HK-2 (cell line): ENCODE measurements around the gene ZNF296.

Experiments
- DNase-seq: peaks from one replicate; pipeline ENCODE4 v3.0.0-alpha.2; 2018; ENCODE audit not compliant: unreplicated experiment

The ZNF296 gene

DNA sequence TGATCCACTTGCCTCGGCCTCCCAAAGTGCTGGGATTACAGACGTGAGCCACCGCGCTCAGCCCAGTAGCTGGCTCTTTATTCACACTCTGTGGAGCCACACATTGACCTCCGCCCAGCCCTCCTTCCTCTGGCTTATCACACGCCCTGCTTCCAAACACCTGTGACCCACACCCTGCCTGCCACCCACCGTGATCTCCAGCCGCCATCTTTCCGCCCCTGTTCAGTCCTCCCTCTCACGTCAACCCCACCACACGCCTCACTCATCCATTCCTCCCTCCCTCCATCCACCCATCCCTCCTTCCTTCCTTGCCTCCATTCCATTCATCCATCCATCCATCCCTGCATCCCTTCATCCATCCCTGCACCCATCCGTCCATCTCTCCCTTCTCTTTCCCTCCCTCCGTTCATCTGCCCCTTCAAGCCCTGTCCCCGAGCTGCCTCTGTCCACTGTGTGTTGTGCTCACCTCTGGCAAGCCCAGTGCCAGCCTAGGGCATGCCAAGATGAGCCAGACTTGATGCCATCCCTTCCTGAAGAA is 17.6 kb downstream of the ZNF296 start:
- no peak for DNase-seq

DNA sequence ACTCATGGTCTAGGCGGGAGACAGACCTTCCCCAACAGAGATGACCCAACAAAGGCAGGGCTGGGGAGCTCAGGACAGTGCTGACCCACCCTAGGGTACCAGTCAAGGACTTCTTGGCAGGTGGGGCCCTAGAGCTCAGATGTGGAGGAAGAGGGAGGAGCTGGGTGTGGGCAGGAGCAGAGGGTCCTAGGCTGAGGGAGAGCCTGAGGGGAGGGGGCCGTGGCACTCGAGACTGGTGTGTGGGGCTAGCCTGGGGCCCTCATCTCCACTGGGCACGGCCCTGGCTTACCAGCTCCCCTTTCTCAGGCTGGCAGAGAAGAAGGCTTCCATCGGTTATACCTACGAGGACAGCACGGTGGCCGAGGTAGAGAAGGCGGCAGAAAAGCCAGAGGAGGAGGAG is 18.8 kb downstream of the ZNF296 start:
- no peak for DNase-seq

DNA sequence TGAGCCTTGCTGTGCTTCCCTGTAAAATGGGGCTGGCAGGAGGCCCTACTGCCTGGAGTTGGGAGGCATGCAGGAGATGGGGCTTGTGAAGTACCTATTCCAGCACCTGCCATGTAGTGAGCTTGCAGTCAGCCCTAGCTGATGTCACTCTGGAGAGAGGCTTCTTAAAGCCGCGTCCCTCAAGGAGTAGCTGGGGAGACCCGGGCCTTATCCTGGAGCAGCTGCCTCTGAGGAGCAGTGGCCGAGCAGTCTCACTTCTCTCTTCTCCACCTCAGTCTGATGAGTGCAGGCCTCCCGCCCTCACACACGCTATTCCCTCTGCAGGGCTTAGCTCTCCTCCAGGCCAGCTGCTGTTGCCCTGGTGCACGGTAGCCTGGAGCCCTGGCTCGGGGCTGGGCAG is 19.4 kb downstream of the ZNF296 start:
- no peak for DNase-seq

DNA sequence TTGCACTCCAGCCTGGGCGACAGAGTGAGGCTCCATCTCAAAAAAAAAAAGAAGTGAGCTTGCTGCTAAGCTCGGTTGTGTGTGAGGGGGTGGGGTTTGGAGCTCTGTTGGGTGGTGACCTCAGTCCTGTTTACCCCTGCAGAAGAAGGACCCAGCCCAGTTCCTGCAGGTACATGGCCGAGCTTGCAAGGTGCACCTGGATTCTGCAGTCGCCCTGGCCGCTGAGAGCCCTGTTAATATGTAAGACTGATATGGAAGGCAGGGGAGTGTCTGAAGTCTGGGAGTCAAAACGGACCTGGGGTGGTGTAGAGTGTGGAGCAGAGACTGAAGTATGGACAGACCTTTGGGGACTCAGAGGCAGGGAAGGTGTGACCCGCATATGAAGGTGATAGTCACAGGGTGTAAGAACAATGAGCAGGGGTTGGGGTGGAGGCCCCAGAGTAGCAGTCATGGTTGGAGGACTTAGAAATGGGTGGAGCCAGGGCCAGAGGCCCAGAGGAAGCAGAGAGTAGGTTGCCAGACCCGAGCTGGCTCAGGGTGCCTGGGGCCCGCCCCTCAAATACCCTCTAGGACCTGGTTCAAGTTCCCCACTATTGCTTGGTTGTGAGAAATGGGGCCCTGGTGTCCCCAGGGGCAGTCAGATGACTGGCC is 24.2 kb downstream of the ZNF296 start:
- DNase-seq = no peak

DNA sequence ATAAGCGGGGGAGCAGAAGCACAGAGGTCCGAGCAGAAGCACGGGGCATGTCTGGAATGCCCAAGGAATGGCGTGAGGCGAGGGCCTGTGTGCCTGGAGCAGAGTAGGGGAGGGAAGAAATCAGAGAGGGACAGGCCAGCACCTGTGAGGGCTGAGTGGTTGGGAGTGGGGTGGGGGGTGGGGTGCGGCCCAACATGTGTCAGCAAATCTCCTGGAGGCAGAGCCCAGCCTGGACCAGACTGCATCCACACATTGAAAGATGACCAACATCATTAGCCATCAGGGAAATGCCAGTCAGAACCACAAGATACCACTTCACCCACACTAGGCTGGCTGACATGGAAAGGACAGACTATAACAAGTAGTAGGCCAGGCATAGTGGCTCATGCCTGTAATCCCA is 26.2 kb downstream of the ZNF296 start:
- no peak for DNase-seq

DNA sequence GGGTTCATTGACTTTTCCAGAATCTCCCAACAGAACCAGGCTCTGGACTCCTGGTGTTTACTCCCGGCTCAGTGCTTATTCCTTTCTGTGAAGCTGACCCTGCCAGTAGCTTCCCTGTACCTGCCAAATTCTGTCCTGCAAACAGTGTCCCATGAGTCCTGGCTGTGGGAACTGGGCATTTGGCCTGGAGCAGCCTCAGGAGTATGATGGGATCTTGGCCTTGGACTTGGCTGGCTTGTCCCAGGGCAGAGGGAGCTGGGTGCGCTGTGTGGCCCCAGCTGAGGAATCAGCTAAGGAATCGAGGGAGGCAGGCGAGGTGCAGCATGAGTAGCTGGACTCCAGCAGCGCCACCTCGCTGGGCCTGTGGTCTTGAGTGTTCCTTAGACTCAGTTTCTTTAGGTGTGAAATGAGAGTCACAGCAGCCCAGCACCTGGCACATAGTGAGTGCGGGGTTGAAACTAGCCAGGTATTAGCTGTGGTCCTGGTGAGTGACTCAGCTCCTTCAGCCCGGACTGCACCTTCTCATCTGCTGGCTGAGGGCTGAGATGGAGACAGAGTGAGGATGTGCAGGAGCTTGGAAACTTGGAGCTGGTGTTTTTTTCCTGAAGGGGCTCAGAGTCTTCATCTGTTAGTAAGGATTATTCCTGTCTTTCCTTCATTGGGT is 27.1 kb downstream of the ZNF296 start:
- DNase-seq = no peak

DNA sequence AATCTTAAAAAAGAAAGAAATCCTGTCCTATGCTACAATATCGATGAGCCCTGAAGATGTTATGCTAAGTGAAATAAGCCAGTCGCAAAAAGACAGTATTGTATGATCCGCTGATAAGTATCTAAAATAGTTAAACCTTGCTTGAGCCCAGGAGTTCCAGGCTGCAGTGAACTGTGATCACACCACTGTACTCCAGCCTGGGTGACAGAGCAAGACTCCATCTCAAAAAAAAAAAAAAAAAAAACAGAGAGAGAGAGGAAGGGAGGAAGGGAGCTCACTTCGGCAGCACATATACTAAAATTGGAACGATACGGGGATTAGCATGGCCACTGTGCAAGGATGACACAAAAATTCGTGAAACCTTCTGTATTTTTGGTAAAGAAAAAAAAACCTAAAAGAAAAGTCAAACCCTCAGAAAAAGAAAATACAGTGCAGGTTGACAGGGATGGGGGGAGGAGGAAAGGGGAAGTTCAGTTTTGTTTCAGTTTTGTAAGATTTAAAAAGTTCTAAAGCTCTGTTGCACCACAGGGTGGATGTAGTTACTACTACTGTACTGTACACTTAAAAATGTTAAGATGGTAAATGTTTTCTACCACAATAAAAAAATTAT is 29.0 kb downstream of the ZNF296 start:
- no peak for DNase-seq

DNA sequence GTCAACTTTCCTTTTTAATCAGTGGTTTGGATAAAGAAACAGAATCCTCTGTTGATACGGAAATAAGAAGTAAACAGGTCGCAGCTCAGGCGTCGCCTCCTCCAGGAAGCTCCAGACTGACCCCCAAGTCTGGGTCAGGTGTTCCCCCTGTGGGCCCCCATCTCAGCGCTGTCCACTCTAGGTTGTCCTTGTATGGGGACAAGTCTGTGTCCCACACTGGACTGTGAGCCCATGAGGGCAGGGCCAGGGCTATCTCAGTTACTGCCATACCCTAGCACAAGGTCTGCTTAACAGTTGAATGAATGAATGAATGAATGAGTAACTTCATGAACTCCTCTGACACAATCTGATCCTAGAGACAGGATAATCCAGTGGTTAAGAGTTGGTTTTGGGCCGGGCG is 29.9 kb downstream of the ZNF296 start:
- no peak for DNase-seq

DNA sequence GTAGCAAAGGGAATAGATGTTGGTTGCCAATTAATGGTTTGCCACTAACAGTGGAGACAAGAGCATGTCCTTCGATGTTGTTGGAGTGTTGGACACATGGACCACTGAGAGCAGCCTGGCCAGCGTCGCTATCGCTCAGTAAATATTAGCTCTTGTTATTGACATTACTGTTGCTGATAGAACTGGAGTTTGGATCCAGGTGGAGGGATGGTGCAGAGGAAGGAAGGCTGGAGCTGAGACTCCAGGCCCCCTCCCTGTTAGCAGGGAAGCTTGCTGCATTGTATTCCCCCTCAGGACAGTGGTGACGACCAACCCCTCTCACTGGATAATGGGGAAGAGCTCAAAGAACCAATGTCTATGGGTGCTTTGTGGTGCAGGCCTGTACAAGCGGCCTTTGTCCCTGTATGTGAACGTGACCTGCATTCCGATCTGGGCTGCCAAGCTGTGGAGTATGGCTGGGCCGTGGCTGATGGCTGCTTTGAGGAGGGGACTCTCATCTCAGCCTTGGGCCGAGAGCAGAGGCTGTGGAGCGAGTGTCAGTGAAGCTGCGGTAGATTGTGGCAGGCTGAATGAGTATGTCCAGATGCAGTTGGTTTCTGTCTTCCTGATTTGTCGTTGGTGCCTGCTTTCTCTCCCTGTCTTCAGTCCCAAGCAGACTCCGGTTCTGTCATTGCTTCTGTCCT is 30.5 kb downstream of the ZNF296 start:
- no peak for DNase-seq

DNA sequence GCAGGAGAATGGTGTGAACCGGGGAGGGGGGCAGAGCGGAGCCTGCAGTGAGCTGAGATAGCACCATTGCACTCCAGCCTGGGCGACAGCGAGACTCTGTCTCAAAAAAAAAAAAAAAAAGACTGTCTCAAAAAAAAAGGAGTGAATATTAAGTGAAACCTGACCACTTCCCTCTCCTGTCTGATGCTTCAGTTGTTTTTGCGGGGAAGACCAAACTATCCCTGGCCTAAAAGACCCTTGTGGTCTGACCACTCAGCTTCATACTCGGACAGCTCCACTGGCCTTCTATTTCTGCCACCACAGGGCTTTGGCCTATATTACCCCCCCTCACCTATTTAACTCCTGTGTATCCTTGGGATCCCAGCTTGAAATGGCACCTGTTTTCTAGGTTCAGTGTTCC is 35.2 kb downstream of the ZNF296 start:
- DNase-seq = no peak

DNA sequence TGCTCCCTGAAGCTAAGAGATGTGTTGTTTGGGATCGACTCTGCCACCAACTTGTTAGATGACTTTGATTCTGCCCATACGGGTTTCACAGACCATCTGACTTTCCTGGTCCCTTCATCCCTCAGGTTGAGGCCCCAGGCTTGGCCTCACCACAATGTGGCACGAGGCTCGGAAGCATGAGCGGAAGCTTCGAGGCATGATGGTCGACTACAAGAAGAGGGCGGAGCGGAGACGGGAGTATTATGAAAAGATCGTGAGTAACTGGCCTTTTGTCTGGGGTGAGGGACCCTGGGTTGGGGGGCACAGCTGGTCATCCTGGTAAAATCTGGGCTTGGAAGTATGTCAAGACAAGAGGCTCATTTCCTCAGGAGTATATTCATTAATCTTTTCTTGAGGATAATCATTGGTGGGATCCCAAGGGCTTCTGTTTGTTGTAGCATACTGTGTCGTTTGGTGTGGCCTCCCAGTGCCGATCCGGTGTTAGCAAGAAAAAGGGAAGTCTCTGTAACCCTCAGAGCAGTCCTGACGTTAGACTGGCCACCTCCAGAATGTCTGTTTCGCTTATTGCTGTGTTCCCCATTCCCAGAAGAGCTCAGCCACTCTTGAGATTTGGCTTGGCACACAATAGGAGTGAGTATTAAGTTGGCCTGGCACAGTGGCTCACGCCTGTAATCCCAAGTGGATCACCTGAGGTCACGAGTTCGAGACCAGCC is 36.1 kb downstream of the ZNF296 start:
- no peak for DNase-seq

DNA sequence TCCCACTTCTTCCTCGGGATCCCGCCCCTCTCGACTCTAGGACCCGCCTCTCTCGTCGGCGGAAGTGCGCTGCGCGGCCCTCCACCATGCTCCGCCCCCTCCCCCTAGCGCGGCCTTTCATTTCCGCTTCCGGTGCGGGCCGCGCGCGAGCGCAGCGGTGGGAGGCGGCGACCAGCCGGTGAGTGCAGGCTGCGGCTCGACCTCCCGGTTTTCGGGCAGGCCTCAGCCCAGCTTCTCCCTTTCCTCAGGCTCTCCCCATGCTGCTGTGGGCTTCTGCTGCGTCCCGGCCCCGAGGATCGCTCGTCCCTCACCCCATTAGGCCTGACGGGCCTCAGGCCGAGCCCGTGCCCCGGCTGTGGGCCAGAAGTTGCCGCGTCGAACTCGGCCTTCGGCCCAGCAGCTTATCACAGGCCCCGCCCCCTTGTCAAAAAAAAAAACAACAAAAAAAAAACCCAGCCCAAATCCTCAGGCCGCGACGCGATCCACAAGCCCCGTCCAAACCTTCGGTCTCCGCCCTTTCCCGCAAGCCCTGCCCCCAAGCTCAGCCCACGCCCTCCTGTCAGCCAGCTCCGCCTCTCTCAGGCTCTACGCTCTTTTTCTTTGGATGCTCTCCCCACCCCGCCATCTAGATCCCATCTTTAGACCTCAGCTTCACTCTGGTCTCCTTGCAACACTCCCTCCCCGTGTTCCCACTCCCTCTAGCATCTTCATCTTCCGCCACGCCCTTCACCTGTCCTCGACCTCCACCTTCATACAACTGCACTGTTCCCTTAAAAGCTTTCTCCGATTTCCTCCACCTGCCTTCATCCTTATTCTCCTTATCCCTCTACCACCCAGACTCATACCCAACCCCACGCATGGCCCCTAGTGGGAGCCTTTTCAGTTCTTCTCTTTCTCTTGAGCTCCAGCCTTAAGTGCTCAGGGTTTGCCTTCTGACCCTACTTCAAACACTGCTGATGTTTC is 37.1 kb downstream of the ZNF296 start, which contains the start of gene CLASRP:
Gene CLASRP (plus strand): TSS at position 115 of the 963 bp plus-strand sequence. CDS start 1,168 bp downstream, outside the sequence.
- DNase-seq = peak; percentile 84

DNA sequence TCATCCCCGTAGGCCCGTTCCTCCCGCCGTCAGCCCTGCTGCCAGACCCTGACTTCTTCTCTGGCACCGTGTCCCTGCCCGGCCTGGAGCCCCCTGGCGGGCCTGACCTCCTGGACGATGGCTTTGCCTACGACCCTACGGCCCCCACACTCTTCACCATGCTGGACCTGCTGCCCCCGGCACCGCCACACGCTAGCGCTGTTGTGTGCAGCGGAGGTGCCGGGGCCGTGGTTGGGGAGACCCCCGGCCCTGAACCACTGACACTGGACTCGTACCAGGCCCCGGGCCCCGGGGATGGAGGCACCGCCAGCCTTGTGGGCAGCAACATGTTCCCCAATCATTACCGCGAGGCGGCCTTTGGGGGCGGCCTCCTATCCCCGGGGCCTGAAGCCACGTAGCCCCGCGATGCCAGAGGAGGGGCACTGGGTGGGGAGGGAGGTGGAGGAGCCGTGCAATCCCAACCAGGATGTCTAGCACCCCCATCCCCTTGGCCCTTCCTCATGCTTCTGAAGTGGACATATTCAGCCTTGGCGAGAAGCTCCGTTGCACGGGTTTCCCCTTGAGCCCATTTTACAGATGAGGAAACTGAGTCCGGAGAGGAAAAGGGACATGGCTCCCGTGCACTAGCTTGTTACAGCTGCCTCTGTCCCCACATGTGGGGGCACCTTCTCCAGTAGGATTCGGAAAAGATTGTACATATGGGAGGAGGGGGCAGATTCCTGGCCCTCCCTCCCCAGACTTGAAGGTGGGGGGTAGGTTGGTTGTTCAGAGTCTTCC is 38.7 kb downstream of the ZNF296 start:
- DNase-seq = no peak

DNA sequence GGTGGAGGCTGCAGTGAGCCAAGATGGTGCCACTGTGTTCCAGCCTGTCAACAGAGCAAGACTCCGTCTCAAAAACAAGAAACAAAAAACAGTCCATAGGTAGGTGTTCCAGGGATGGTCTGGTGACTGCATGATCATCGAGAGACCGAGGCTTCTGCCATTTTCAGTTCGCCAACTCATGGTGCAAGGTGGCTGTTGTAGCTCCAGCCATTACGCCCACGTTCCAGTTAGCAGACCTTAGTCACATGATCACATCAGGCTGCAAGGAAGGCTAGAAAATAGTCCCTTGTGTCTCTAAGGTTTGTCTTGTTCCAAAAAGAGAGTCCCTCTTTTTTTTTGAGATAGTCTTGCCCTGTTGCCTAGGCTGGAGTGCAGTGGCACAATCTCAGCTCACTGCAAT is 40.5 kb downstream of the ZNF296 start:
- no peak for DNase-seq

DNA sequence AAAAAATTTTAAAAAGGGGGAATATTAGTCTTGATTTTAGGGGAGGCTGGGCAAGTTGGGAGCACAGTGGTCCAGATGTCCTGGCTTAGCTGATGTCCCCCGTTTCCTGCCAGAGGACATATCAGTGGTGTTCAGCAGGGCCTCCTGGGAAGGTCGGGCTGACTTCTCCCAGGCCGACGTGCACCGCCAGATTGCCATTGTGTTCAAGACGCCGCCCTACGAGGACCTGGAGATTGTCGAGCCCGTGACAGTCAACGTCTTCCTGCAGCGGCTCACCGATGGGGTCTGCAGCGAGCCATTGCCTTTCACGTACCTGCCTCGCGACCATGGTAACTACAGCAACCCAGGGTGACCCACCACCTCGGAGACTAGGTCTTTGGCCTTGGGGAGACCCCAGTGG is 43.9 kb downstream of the ZNF296 start:
- DNase-seq = no peak

DNA sequence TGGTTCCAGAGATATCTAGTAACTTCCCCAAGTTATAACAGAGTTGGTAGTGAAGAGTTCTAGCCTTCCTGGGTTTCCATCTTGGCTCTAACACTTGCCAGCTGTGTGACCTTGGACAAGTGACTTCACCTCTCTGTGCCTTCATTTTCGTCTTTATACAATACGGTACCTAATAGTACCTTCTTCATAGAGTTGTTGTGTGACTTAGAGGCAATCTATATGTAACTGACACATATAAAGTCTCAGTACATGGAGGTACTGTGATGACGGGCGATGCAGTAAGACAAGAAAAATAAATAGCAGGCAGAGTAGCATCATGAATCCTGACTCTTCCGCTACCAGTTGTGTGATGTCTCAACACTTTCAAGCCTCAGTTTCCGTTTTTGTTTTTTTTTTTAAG is 45.5 kb downstream of the ZNF296 start:
- DNase-seq = no peak

DNA sequence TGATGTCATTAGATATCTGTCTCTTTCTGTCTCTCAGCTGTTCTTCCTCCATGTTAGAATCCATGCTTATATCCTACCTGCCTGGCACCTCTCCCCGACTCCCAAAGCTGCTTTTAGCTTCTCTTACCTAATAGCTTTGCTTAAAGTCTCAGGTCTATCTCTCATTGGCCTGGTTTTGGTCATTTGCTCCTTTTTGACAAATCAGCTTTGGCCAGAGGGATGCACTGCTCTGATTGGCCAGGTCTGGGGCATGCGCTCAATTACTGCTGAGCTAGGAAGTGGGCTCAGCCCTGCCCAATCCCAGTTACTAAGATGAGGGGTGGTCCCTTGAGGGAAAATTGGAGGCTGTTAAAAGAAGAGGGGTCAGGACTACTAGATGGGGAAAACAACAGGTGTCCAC is 48.9 kb downstream of the ZNF296 start:
- DNase-seq = no peak

DNA sequence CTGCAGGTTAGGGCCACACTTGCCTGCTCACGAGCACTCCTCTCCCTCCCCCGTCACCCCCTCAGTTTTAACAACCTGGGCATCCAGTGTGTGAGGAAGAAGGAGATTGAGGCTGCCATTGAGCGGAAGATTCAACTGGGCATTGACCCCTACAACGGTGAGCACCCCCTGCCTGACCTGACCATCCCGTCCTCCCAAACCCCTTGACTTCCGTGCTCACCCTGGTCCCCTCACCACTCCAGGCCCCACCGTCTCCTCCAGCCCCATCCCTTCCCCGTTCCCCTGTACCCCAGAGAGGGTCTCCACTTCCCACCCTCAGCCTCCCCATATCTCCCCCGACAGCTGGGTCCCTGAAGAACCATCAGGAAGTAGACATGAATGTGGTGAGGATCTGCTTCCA is 51.0 kb downstream of the ZNF296 start:
- DNase-seq = no peak

DNA sequence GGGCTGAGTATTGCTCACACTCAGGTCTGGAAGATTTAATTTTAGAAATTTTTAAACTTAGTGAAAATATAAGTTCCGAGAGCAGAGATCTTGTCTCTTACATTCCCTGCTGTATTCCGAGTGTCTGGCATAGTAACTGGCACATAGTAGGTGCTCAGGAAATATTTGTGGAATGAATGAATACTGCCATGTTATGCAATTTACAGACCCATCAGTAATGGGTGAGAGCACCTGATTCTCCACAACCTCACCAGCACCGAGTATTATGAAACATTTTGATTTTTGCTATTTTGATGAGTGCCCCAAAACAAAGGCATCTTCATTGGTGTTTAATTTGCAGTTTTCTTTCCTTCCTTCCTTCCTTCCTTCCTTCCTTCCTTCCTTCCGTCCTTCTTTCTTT is 53.2 kb downstream of the ZNF296 start:
- no peak for DNase-seq

DNA sequence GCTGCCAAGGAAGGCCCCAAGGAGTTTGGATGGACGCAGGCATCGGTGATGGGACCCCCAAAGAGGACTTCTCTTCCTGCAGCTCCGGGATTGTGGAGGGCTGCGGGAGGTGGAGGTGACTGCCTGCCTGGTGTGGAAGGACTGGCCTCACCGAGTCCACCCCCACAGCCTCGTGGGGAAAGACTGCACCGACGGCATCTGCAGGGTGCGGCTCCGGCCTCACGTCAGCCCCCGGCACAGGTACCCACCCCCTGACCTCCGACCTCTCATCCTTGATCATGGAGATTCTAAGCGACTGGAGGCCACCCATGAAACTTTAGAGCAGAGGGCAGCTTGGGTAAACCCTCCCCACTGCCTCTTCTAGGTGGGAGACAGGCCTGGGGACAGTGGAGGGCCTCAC is 54.3 kb downstream of the ZNF296 start:
- no peak for DNase-seq
